GM13976 (cell line): ENCODE measurements around the gene CES2.

Experiments
- DNase-seq: peaks from one replicate; pipeline ENCODE4 v3.0.0; 2012; ENCODE audit warnings: low spot score
- CTCF ChIP-seq: IDR thresholded peaks from 2 replicates; pipeline ENCODE4 v1.5.1; 2012; ENCODE audit warnings: borderline replicate concordance, mild to moderate bottlenecking; ENCODE audit not compliant: insufficient read depth; ENCODE audit errors: extremely low read depth, missing control alignments, control extremely low read depth
- in situ Hi-C: fragments of 300-500 bp; cut with MboI; formaldehyde crosslinking; loops from one replicate; pipeline ENCODE4 v1.12.0; 2022; ENCODE audit warnings: low sequenced_read_pairs, mixed read lengths, inconsistent platforms; ENCODE audit not compliant: unreplicated experiment

The CES2 gene

GRCh38 chr16:66935314-66936011, at the start of gene CES2:
TSS of gene CES2 (plus strand) at chr16:66935516. CDS start at chr16:66935636, 120 bp downstream.
- DNase-seq = no peak
- TF ChIP-seq CTCF = no peak
- in situ Hi-C loops = no loop called here

- DNase-seq = no peak
- no peak for TF ChIP-seq CTCF
- in situ Hi-C loops = no loop called here
These were observed 49.0 kb upstream of the CES2 start for GRCh38 chr16:66886321-66886720.

GRCh38 chr16:66886914-66887313, 48.4 kb upstream of the CES2 start:
- in situ Hi-C loops = no loop called here

GRCh38 chr16:66888647-66889615, 46.4 kb upstream of the CES2 start:
- no peak for TF ChIP-seq CTCF
- in situ Hi-C loops = no loop called here
- no peak for DNase-seq

More at GRCh38 chr16:66886914-66887313, 48.4 kb upstream of the CES2 start:
- no peak for TF ChIP-seq CTCF
- no peak for DNase-seq

- no peak for TF ChIP-seq CTCF
- in situ Hi-C loops = no loop called here
- DNase-seq = no peak
These were observed 45.7 kb upstream of the CES2 start for GRCh38 chr16:66889622-66890021.

GRCh38 chr16:66890799-66891198, 44.5 kb upstream of the CES2 start:
- no peak for TF ChIP-seq CTCF
- in situ Hi-C loops = no loop called here
- DNase-seq = no peak
